ENCODE results near the gene ETHE1. TPM values are rescaled to one million over a fixed set of nuclear protein-coding genes. Genes with fewer than 3 reads are reported as not detected.

The ETHE1 gene
- polyA plus RNA-seq, 1 experiment = 104 TPM

- DNase-seq (ENCODE audit: low read depth, low spot score) = peak; percentile 93
- CTCF ChIA-PET = interaction anchor here (0.6 to 5.7 kb wide), 5 partner anchors 13 to 101 kb away, joined by 3 to 52 read pairs (median 6); partner anchors contain the start of genes IRGQ and ZNF576
- Histone ChIP-seq H3K9me3 (ENCODE audit: control insufficient read depth, insufficient read depth, low read length) (no peaks in the 10 kb centered on the region), H3K27ac (ENCODE audit: low read depth, low read length) (peak within 1 kb of the TSS; percentile 91), H3K27me3 (ENCODE audit: control insufficient read depth, insufficient read depth, low read length) (no peaks in the 10 kb centered on the region), H3K4me3 (ENCODE audit: low read depth, low read length) (peak within 1 kb of the TSS; percentile 68)
- POLR2A ChIA-PET = interaction anchor here (0.5 to 1.5 kb wide), 9 partner anchors 13 to 403 kb away, joined by 3 to 10 read pairs (median 4); partner anchors contain the start of genes IRGQ and ZNF576
- TF ChIP-seq CTCF (IDR thresholded peaks at IDR 0.05; ENCODE audit: low read depth, low read length) = no peak
Observed at GRCh38 chr19:43532962-43533545, 6.1 kb upstream of the ETHE1 start, which contains the start of gene ZNF575. Gene ZNF575 (plus strand): TSS chr19:43533188. CDS start chr19:43534423, 1,235 bp downstream.

GRCh38 chr19:43532571-43532961 lies 5.6 kb upstream of the ETHE1 start:
- no peaks in the 10 kb centered on the region for H3K27me3 ChIP-seq (ENCODE audit: control insufficient read depth, insufficient read depth, low read length)
- POLR2A ChIA-PET = interaction anchor here (0.5 to 1.5 kb wide), 7 partner anchors 13 to 404 kb away, joined by 3 to 10 read pairs (median 4); partner anchors contain the start of genes IRGQ and ZNF576
- H3K4me3 ChIP-seq (ENCODE audit: low read depth, low read length) = peak overlapping the region; percentile 68

GRCh38 chr19:43527860-43528622 lies 1.0 kb upstream of the ETHE1 start:
- H3K4me3 ChIP-seq (ENCODE audit: low read depth, low read length) = no peak overlapping the region
- no peak overlapping the region for H3K27ac ChIP-seq (ENCODE audit: low read depth, low read length)
- no peaks in the 10 kb centered on the region for H3K27me3 ChIP-seq (ENCODE audit: control insufficient read depth, insufficient read depth, low read length)
- TF ChIP-seq CTCF (IDR thresholded peaks at IDR 0.05; ENCODE audit: low read depth, low read length) = no peak
- no peaks in the 10 kb centered on the region for H3K9me3 ChIP-seq (ENCODE audit: control insufficient read depth, insufficient read depth, low read length)
- POLR2A ChIA-PET = interaction anchor here (0.6 to 1.3 kb wide), 4 partner anchors 18 to 400 kb away, joined by 4 to 8 read pairs (median 6); partner anchors contain the start of gene PHLDB3
- CTCF ChIA-PET = interaction anchor here (0.7 to 2.8 kb wide), 8 partner anchors 9 to 1256 kb away, joined by 3 to 26 read pairs (median 5); no protein-coding TSS in a partner anchor
- no peak for DNase-seq (ENCODE audit: low read depth, low spot score)

More at GRCh38 chr19:43532571-43532961, 5.6 kb upstream of the ETHE1 start:
- Histone ChIP-seq H3K27ac (ENCODE audit: low read depth, low read length) (peak overlapping the region; percentile 73), H3K9me3 (ENCODE audit: control insufficient read depth, insufficient read depth, low read length) (no peaks in the 10 kb centered on the region)
- no peak for DNase-seq (ENCODE audit: low read depth, low spot score)
- no peak for TF ChIP-seq CTCF (IDR thresholded peaks at IDR 0.05; ENCODE audit: low read depth, low read length)
- CTCF ChIA-PET = interaction anchor here (0.6 to 5.7 kb wide), 5 partner anchors 13 to 100 kb away, joined by 3 to 52 read pairs (median 6); partner anchors contain the start of genes IRGQ and ZNF576

GRCh38 chr19:43525836-43526771 lies 897 bp downstream of the ETHE1 start:
- POLR2A ChIA-PET = interaction anchor here (0.6 to 1.0 kb wide), 3 partner anchors 8 to 70 kb away, joined by 3 to 4 read pairs (median 3); partner anchors contain the start of genes IRGQ, PHLDB3 and ZNF576
- Histone ChIP-seq H3K27me3 (ENCODE audit: control insufficient read depth, insufficient read depth, low read length) (no peaks in the 10 kb centered on the region), H3K27ac (ENCODE audit: low read depth, low read length) (peak overlapping the region; percentile 57), H3K9me3 (ENCODE audit: control insufficient read depth, insufficient read depth, low read length) (no peaks in the 10 kb centered on the region), H3K4me3 (ENCODE audit: low read depth, low read length) (peak overlapping the region; percentile 86)
- CTCF ChIA-PET = interaction anchor here (11.1 kb wide), 1 partner anchor 81 kb away, joined by 385 read pairs; no protein-coding TSS in a partner anchor
- no peak for DNase-seq (ENCODE audit: low read depth, low spot score)
- no peak for TF ChIP-seq CTCF (IDR thresholded peaks at IDR 0.05; ENCODE audit: low read depth, low read length)

Data from AG04450 (cell line).